Neural progenitor cell (in vitro differentiated cells): ENCODE results near the gene DMP1. TPM values are rescaled to one million over a fixed set of nuclear protein-coding genes. Genes with fewer than 3 reads are reported as not detected.

Experiments
- DNase-seq: peaks from one replicate; pipeline ENCODE4 v3.0.0-alpha.2; 2016; ENCODE audit warnings: low spot score
- H2AFZ ChIP-seq: fragments of 200-600 bp; sonication (generic); replicated peaks from 2 replicates; pipeline ENCODE4 v1.6.1; 2016; ENCODE audit warnings: antibody characterized with exemption
- H3F3A ChIP-seq: fragments of 200-600 bp; sonication (generic); 2 replicates; pipeline ENCODE4 v1.6.1; 2016; ENCODE audit warnings: antibody characterized with exemption, low read depth
- H3K27ac ChIP-seq: fragments of 200-600 bp; sonication (generic); 2 replicates; pipeline ENCODE4 v1.5.1; 2016; ENCODE audit warnings: mild to moderate bottlenecking
- H3K27me3 ChIP-seq: fragments of 200-600 bp; sonication (generic); 2 replicates; pipeline ENCODE4 v1.6.1; 2016; ENCODE audit warnings: mild to moderate bottlenecking, moderate library complexity
- H3K36me3 ChIP-seq: fragments of 200-600 bp; sonication (generic); 2 replicates; pipeline ENCODE4 v1.5.1; 2016
- H3K4me1 ChIP-seq: fragments of 200-600 bp; sonication (generic); 2 replicates; pipeline ENCODE4 v1.6.1; 2016; ENCODE audit warnings: mixed run types
- H3K4me2 ChIP-seq: fragments of 200-600 bp; sonication (generic); 2 replicates; pipeline ENCODE4 v1.6.1; 2016
- H3K4me3 ChIP-seq: fragments of 200-600 bp; sonication (generic); 2 replicates; pipeline ENCODE4 v1.5.1; 2016
- H3K79me2 ChIP-seq: fragments of 200-600 bp; sonication (generic); 2 replicates; pipeline ENCODE4 v1.6.1; 2016; ENCODE audit warnings: low read depth
- H3K9ac ChIP-seq: fragments of 200-600 bp; sonication (generic); 2 replicates; pipeline ENCODE4 v1.6.1; 2016
- H3K9me3 ChIP-seq: fragments of 200-600 bp; sonication (generic); 2 replicates; pipeline ENCODE4 v1.5.1; 2016; ENCODE audit warnings: low read depth
- H4K20me1 ChIP-seq: fragments of 200-600 bp; sonication (generic); 2 replicates; pipeline ENCODE4 v1.6.1; 2016; ENCODE audit warnings: low read depth
- H3K27ac Mint-ChIP-seq: 3 replicates; pipeline ENCODE4 v1.8.0; 2021; ENCODE audit warnings: mixed read lengths
- H3K27me3 Mint-ChIP-seq: 2 replicates; pipeline ENCODE4 v1.8.0; 2022; ENCODE audit warnings: low read depth, mild to moderate bottlenecking, inconsistent platforms, moderate library complexity, mixed read lengths; ENCODE audit not compliant: insufficient read depth
- H3K36me3 Mint-ChIP-seq: 3 replicates; pipeline ENCODE4 v1.8.0; 2021; ENCODE audit warnings: mixed read lengths
- H3K4me1 Mint-ChIP-seq: 3 replicates; pipeline ENCODE4 v1.8.0; 2021; ENCODE audit warnings: mixed read lengths
- H3K4me3 Mint-ChIP-seq: 3 replicates; pipeline ENCODE4 v1.8.0; 2021; ENCODE audit warnings: mild to moderate bottlenecking, moderate library complexity, mixed read lengths
- H3K9me3 Mint-ChIP-seq: 3 replicates; pipeline ENCODE4 v1.8.0; 2020; ENCODE audit warnings: mixed read lengths
- CTCF ChIP-seq: fragments of 200-600 bp; sonication (generic); IDR thresholded peaks from 2 replicates; pipeline ENCODE4 v1.5.1; 2017; ENCODE audit warnings: antibody characterized with exemption, mild to moderate bottlenecking
- EZH2 ChIP-seq: fragments of 200-600 bp; sonication (generic); IDR thresholded peaks from 2 replicates; pipeline ENCODE4 v1.6.1; 2017; ENCODE audit warnings: antibody characterized with exemption, mild to moderate bottlenecking, moderate library complexity
- EZH2phosphoT487 ChIP-seq: fragments of 200-600 bp; sonication (generic); IDR thresholded peaks from 2 replicates; pipeline ENCODE4 v1.6.1; 2017; ENCODE audit warnings: antibody characterized with exemption
- total RNA-seq: library from RNA; depleted of rRNA; stranded (reverse); fragments of >200 nt; gene quantifications from 2 replicates; pipeline ENCODE4 v1.2.3, GENCODE V29; 2015; ENCODE audit warnings: low replicate concordance

DMP1 gene
- total RNA-seq, 1 donor from 2014 or later = not detected

GRCh38 chr4:87657525-87657924 lies 7.4 kb downstream of the DMP1 start:
- Histone ChIP-seq H3K27ac (no peak overlapping the region), H3K9me3 (no peaks in the 10 kb centered on the region), H3K36me3 (no peaks in the 10 kb centered on the region), H4K20me1 (no peaks in the 10 kb centered on the region), H3F3A (no peaks in the 10 kb centered on the region), H3K27me3 (no peaks in the 10 kb centered on the region), H3K9ac (no peak overlapping the region), H2AFZ (no peak overlapping the region), H3K4me3 (no peak overlapping the region), H3K79me2 (no peaks in the 10 kb centered on the region), H3K4me1 (peaks cover 15% of the 10 kb centered on the region), H3K4me2 (no peak overlapping the region)
- peaks cover 6% of the 10 kb centered on the region for H3K9me3 Mint-ChIP-seq
- no peaks in the 10 kb centered on the region for H3K36me3 Mint-ChIP-seq
- DNase-seq = no peak
- H3K4me3 Mint-ChIP-seq = no peak overlapping the region
- H3K4me1 Mint-ChIP-seq = peaks cover 15% of the 10 kb centered on the region
- no peak for TF ChIP-seq CTCF
- no peak for TF ChIP-seq EZH2
- TF ChIP-seq EZH2phosphoT487 = no peak
- no peaks in the 10 kb centered on the region for H3K27me3 Mint-ChIP-seq
- H3K27ac Mint-ChIP-seq = no peak overlapping the region

GRCh38 chr4:87659247-87659931 lies 9.3 kb downstream of the DMP1 start:
- TF ChIP-seq EZH2phosphoT487 (no peak), CTCF (no peak), EZH2 (no peak)
- H3K4me2 ChIP-seq = no peak overlapping the region
- no peak for DNase-seq
- no peaks in the 10 kb centered on the region for H3F3A ChIP-seq
- H3K36me3 ChIP-seq = no peaks in the 10 kb centered on the region
- no peaks in the 10 kb centered on the region for H4K20me1 ChIP-seq
- H3K9me3 Mint-ChIP-seq = peaks cover 6% of the 10 kb centered on the region
- peaks cover 12% of the 10 kb centered on the region for H3K4me1 Mint-ChIP-seq
- H3K27me3 Mint-ChIP-seq = no peaks in the 10 kb centered on the region
- no peak overlapping the region for H3K27ac ChIP-seq
- no peak overlapping the region for H2AFZ ChIP-seq
- H3K9ac ChIP-seq = no peak overlapping the region
- no peak overlapping the region for H3K4me3 Mint-ChIP-seq
- H3K4me1 ChIP-seq = peaks cover 7% of the 10 kb centered on the region
- H3K4me3 ChIP-seq = no peak overlapping the region
- no peaks in the 10 kb centered on the region for H3K9me3 ChIP-seq
- H3K36me3 Mint-ChIP-seq = no peaks in the 10 kb centered on the region
- no peak overlapping the region for H3K27ac Mint-ChIP-seq
- no peaks in the 10 kb centered on the region for H3K27me3 ChIP-seq
- no peaks in the 10 kb centered on the region for H3K79me2 ChIP-seq

GRCh38 chr4:87662871-87663270 lies 12.8 kb downstream of the DMP1 start:
- TF ChIP-seq CTCF (no peak), EZH2phosphoT487 (no peak)
- no peak overlapping the region for H3K4me3 Mint-ChIP-seq
- Histone ChIP-seq H3K27ac (no peak overlapping the region), H3K4me1 (no peaks in the 10 kb centered on the region), H3K79me2 (no peaks in the 10 kb centered on the region), H4K20me1 (no peaks in the 10 kb centered on the region), H3K9ac (no peak overlapping the region), H3F3A (no peaks in the 10 kb centered on the region), H2AFZ (no peak overlapping the region), H3K4me2 (no peak overlapping the region), H3K27me3 (no peaks in the 10 kb centered on the region), H3K9me3 (no peaks in the 10 kb centered on the region), H3K4me3 (no peak overlapping the region), H3K36me3 (no peaks in the 10 kb centered on the region)
- peaks cover 3% of the 10 kb centered on the region for H3K4me1 Mint-ChIP-seq
- peaks cover 6% of the 10 kb centered on the region for H3K9me3 Mint-ChIP-seq
- H3K27ac Mint-ChIP-seq = no peak overlapping the region
- DNase-seq = no peak
- peaks cover 3% of the 10 kb centered on the region for H3K27me3 Mint-ChIP-seq
- no peaks in the 10 kb centered on the region for H3K36me3 Mint-ChIP-seq
